H1 (cell line): ENCODE measurements around the gene MFAP4. TPM values are rescaled to one million over a fixed set of nuclear protein-coding genes. Genes with fewer than 3 reads are reported as not detected.

ENCODE experiments used
- CTCF ChIA-PET: fragments of 300-600 bp; sonication (Branson Sonifier 250); formaldehyde crosslinking; loops from one replicate; lab custom pipeline; 2021; ENCODE audit not compliant: partially characterized antibody; lab: Charles Lee
- POLR2A ChIA-PET: fragments of 300-600 bp; sonication (Branson Sonifier 250); formaldehyde crosslinking; loops from one replicate; lab custom pipeline; 2021; ENCODE audit warnings: inconsistent platforms; ENCODE audit not compliant: partially characterized antibody; lab: Charles Lee
- DNase-seq, 2 experiments: peaks; one replicate each; pipeline versions ENCODE4 v3.0.0 to v3.0.0-alpha.2; 2010 to 2022; ENCODE audit warnings: low spot score in 2 of 2, low read depth in 1 of 2, mixed read lengths in 1 of 2
- FAIRE-seq: peaks from 2 replicates; lab custom pipeline; 2011; peaks lifted over from hg19 to GRCh38; lab: Jason Lieb, UNC
- H2AFZ ChIP-seq: 2 replicates; pipeline ENCODE4 v1.8.1; 2012; ENCODE audit warnings: low read length, inconsistent platforms
- H2AK5ac ChIP-seq: 2 replicates; pipeline ENCODE4 v1.6.1; 2013; ENCODE audit warnings: low read depth, low read length
- H2BK120ac ChIP-seq: replicated peaks from 2 replicates; pipeline ENCODE3; 2013; ENCODE audit warnings: low read depth, low read length, inconsistent platforms
- H2BK12ac ChIP-seq: 2 replicates; pipeline ENCODE4 v1.6.1; 2013; ENCODE audit warnings: low read depth, low read length
- H2BK15ac ChIP-seq: 2 replicates; pipeline ENCODE4 v1.6.1; 2013; ENCODE audit warnings: low read length
- H2BK20ac ChIP-seq: 2 replicates; pipeline ENCODE4 v1.6.1; 2013; ENCODE audit warnings: low read length
- H2BK5ac ChIP-seq: 2 replicates; pipeline ENCODE4 v1.6.1; 2013; ENCODE audit warnings: low read depth, low read length
- H3K14ac ChIP-seq: 2 replicates; pipeline ENCODE4 v1.6.1; 2013; ENCODE audit warnings: inconsistent platforms; ENCODE audit not compliant: insufficient read length
- H3K18ac ChIP-seq: 2 replicates; pipeline ENCODE4 v1.6.1; 2013; ENCODE audit warnings: low read length; ENCODE audit errors: extremely low read depth
- H3K23ac ChIP-seq: 2 replicates; pipeline ENCODE4 v1.6.1; 2013; ENCODE audit warnings: inconsistent platforms; ENCODE audit not compliant: insufficient read length
- H3K23me2 ChIP-seq: 2 replicates; pipeline ENCODE4 v1.6.1; 2013; ENCODE audit warnings: low read depth, low read length
- H3K27ac ChIP-seq: 2 replicates; pipeline ENCODE4 v1.6.1; 2011; ENCODE audit warnings: low read depth, low read length, inconsistent platforms
- H3K27me3 ChIP-seq, 4 experiments: replicated peaks in 1 of 4; 1 replicate in 1 of 4; 2 replicates in 3 of 4; pipeline versions ENCODE4 v1.6.1 to v1.8.1; 2011 to 2013; ENCODE audit warnings: low read length in 3 of 4, mild to moderate bottlenecking in 3 of 4, inconsistent platforms in 2 of 4, mixed read lengths in 2 of 4, moderate library complexity in 1 of 4; ENCODE audit not compliant: control insufficient read depth in 3 of 4, insufficient read depth in 3 of 4; ENCODE audit errors: extremely low read depth in 1 of 4
- H3K36me3 ChIP-seq, 4 experiments: 2 replicates each; pipeline versions ENCODE4 v1.6.1 to v1.8.1; 2011 to 2013; ENCODE audit warnings: mild to moderate bottlenecking in 4 of 4, low read length in 3 of 4, moderate library complexity in 2 of 4, control low read depth in 1 of 4, inconsistent platforms in 1 of 4; ENCODE audit not compliant: insufficient read depth in 4 of 4, control insufficient read depth in 2 of 4
- H3K4ac ChIP-seq: replicated peaks from 2 replicates; pipeline ENCODE3; 2013; ENCODE audit warnings: low read length, low read depth, mixed read lengths, inconsistent platforms; ENCODE audit not compliant: insufficient read length
- H3K4me1 ChIP-seq, 4 experiments: replicated peaks in 1 of 4; 1 replicate in 1 of 4; 2 replicates in 3 of 4; pipeline versions ENCODE4 v1.6.1 to v1.8.1; 2011 to 2013; ENCODE audit warnings: low read length in 3 of 4, inconsistent platforms in 2 of 4, mixed read lengths in 1 of 4; ENCODE audit not compliant: insufficient read depth in 4 of 4, control insufficient read depth in 3 of 4
- H3K4me2 ChIP-seq, 2 experiments: 2 replicates each; pipeline versions ENCODE4 v1.6.1 to v1.8.1; 2011 to 2013; ENCODE audit warnings: low read depth in 2 of 2, low read length in 2 of 2, control low read depth in 1 of 2, inconsistent platforms in 1 of 2, mild to moderate bottlenecking in 1 of 2; ENCODE audit not compliant: insufficient read depth in 1 of 2
- H3K4me3 ChIP-seq, 4 experiments: fragments of 200-600, 300-600 bp in 1 of 4; sonication (generic), shearing (Covaris generic), sonication (Bioruptor Twin) in 1 of 4; 2 replicates each; pipeline versions ENCODE4 v1.5.1 to v1.8.1; 2011 to 2016; ENCODE audit warnings: low read length in 4 of 4, low read depth in 3 of 4, control low read depth in 2 of 4, inconsistent platforms in 2 of 4, mild to moderate bottlenecking in 2 of 4, mixed read lengths in 1 of 4, moderate library complexity in 1 of 4; ENCODE audit not compliant: insufficient read depth in 2 of 4; ENCODE audit errors: extremely low read depth in 1 of 4
- H3K56ac ChIP-seq: replicated peaks from 2 replicates; pipeline ENCODE3; 2013; ENCODE audit warnings: low read depth, mild to moderate bottlenecking, mixed read lengths, low read length, inconsistent platforms; ENCODE audit not compliant: insufficient read length
- H3K79me1 ChIP-seq: 2 replicates; pipeline ENCODE4 v1.6.1; 2013; ENCODE audit warnings: low read depth, low read length, control low read depth
- H3K79me2 ChIP-seq, 2 experiments: 2 replicates each; pipeline versions ENCODE4 v1.6.1 to v1.8.1; 2012 to 2013; ENCODE audit warnings: low read length in 2 of 2, mild to moderate bottlenecking in 2 of 2, inconsistent platforms in 1 of 2; ENCODE audit not compliant: insufficient read depth in 2 of 2, control insufficient read depth in 1 of 2
- H3K9ac ChIP-seq, 4 experiments: replicated peaks in 1 of 4; 1 replicate in 1 of 4; 2 replicates in 3 of 4; pipeline versions ENCODE4 v1.6.1 to v1.8.1; 2011 to 2013; ENCODE audit warnings: low read depth in 3 of 4, low read length in 3 of 4, control low read depth in 2 of 4, mild to moderate bottlenecking in 2 of 4, moderate library complexity in 2 of 4, inconsistent platforms in 1 of 4; ENCODE audit errors: extremely low read depth in 1 of 4
- H3K9me3 ChIP-seq, 2 experiments: 2 replicates each; pipeline versions ENCODE4 v1.6.1 to v1.8.1; 2012 to 2013; ENCODE audit warnings: mild to moderate bottlenecking in 2 of 2, moderate library complexity in 2 of 2, control low read depth in 1 of 2, inconsistent platforms in 1 of 2, low read depth in 1 of 2, low read length in 1 of 2, mixed read lengths in 1 of 2; ENCODE audit not compliant: insufficient read depth in 2 of 2
- H4K20me1 ChIP-seq, 2 experiments: replicated peaks in 1 of 2; 2 replicates each; pipeline versions ENCODE3 to v1.8.1; 2011 to 2013; ENCODE audit warnings: inconsistent platforms in 2 of 2, low read length in 2 of 2, mild to moderate bottlenecking in 1 of 2; ENCODE audit not compliant: insufficient read depth in 2 of 2, control insufficient read depth in 1 of 2
- H4K5ac ChIP-seq: 2 replicates; pipeline ENCODE4 v1.6.1; 2013; ENCODE audit warnings: low read length, low read depth, mixed read lengths, inconsistent platforms; ENCODE audit not compliant: insufficient read length
- H4K8ac ChIP-seq: 2 replicates; pipeline ENCODE4 v1.8.0; 2013; ENCODE audit warnings: mild to moderate bottlenecking, moderate library complexity, low read length, inconsistent platforms; ENCODE audit not compliant: insufficient read depth; ENCODE audit errors: extremely low read depth
- H4K91ac ChIP-seq: replicated peaks from 2 replicates; pipeline ENCODE3; 2013; ENCODE audit warnings: low read length, mixed read lengths, inconsistent platforms; ENCODE audit not compliant: insufficient read length
- ASH2L ChIP-seq: fragments of 200-600, 300-600 bp; sonication (generic); IDR thresholded peaks from one replicate; pipeline ENCODE4 v1.7.1; 2017; ENCODE audit warnings: low read length
- BACH1 ChIP-seq: IDR thresholded peaks from 2 replicates; pipeline ENCODE4 v1.6.1; 2012; ENCODE audit warnings: low read length, improper control_type of control experiment
- BRCA1 ChIP-seq: IDR thresholded peaks from 2 replicates; pipeline ENCODE4 v1.6.1; 2012; ENCODE audit warnings: low read depth, low read length, improper control_type of control experiment
- CHD1 ChIP-seq: IDR thresholded peaks from 2 replicates; pipeline ENCODE4 v1.6.1; 2012; ENCODE audit warnings: low read depth, low read length, improper control_type of control experiment
- CREB1 ChIP-seq: IDR thresholded peaks from 2 replicates; pipeline ENCODE4 v1.6.1; 2012; ENCODE audit warnings: inconsistent platforms
- EGR1 ChIP-seq: IDR thresholded peaks from 2 replicates; pipeline ENCODE4 v1.6.1; 2011; ENCODE audit warnings: low read depth, low read length, borderline replicate concordance
- GTF2F1 ChIP-seq: IDR thresholded peaks from 2 replicates; pipeline ENCODE4 v1.6.1; 2012; ENCODE audit warnings: low read depth, low read length, improper control_type of control experiment, borderline replicate concordance
- RBBP5 ChIP-seq: IDR thresholded peaks from 2 replicates; pipeline ENCODE4 v1.7.1; 2012; ENCODE audit warnings: low read depth, mild to moderate bottlenecking, inconsistent platforms, low read length, moderate library complexity, borderline replicate concordance
- RFX5 ChIP-seq: IDR thresholded peaks from 2 replicates; pipeline ENCODE4 v1.6.1; 2011; ENCODE audit warnings: low read depth, low read length, improper control_type of control experiment, borderline replicate concordance
- RXRA ChIP-seq: IDR thresholded peaks from 2 replicates; pipeline ENCODE4 v1.6.1; 2011; ENCODE audit warnings: low read depth, mild to moderate bottlenecking, low read length, moderate library complexity; ENCODE audit not compliant: insufficient read depth
- SP2 ChIP-seq: IDR thresholded peaks from 2 replicates; pipeline ENCODE4 v1.6.1; 2012; ENCODE audit warnings: mild to moderate bottlenecking, low read length, inconsistent platforms
- ZNF274 ChIP-seq: IDR thresholded peaks from 2 replicates; pipeline ENCODE4 v1.7.0; 2012; ENCODE audit warnings: low read length, borderline replicate concordance; ENCODE audit errors: extremely low read depth
- WGBS, 2 experiments: shearing (Covaris generic) in 1 of 2; methylation state at CpG; one replicate each; pipeline versions ENCODE4 v1.1.6 to v1.1.7; 2013 to 2015; ENCODE audit warnings: low lambda C conversion rate in 2 of 2, mixed read lengths in 2 of 2, inconsistent platforms in 1 of 2, low coverage in 1 of 2, missing lambda C conversion rate in 1 of 2; ENCODE audit not compliant: insufficient replicate concordance in 2 of 2, insufficient coverage in 1 of 2, insufficient read length in 1 of 2; ENCODE audit errors: extremely low coverage in 1 of 2, missing lambda C conversion rate in 1 of 2; 5-methylcytosine and 5-hydroxymethylcytosine counted together
- polyA plus RNA-seq, 7 experiments: library from polyadenylated mRNA; depleted of rRNA in 3 of 7; stranded (reverse) in 5 of 7; unstranded in 2 of 7; fragments of >200 nt in 5 of 7; fragments of 200-250 nt in 2 of 7; gene quantifications; 1 replicate in 5 of 7; 2 replicates in 1 of 7; 4 replicates in 1 of 7; pipeline versions ENCODE4 v1.2.1 to v1.2.3, GENCODE V29; 2011 to 2013; ENCODE audit warnings: missing spikeins in 2 of 7, mixed read lengths in 2 of 7
- total RNA-seq: library from RNA; stranded (reverse); fragmentation: NEBNext Ultra II Directional; extraction: Animal tissue kit (Norgen Biotek cat#: 25700); gene quantifications from 2 replicates; pipeline ENCODE4 v1.2.1, GENCODE V29; 2021

Gene MFAP4
- total and polyA plus RNA-seq, 2 of the 8 experiments (the other 6 are each of a cell fraction or from before 2014, with no cell fraction given), result 3.1 to 3.6 TPM

- no peak overlapping the region for H3K14ac ChIP-seq
- no peak overlapping the region for H3K23ac ChIP-seq
- no peaks in the 10 kb centered on the region; the same call in 1 of the 2 replicates for H3K79me1 ChIP-seq
- FAIRE-seq (no peak), DNase-seq (no peak)
- H2AFZ ChIP-seq, result no peak overlapping the region
- H3K56ac ChIP-seq, result no peak overlapping the region
- POLR2A ChIA-PET, result interaction anchor here (1.4 kb wide), 1 partner anchor 10 kb away, joined by 3 read pairs; the partner anchor contains the start of gene B9D1
- no peak overlapping the region for H3K27ac ChIP-seq
- H2BK5ac ChIP-seq, result 0 out of 2 replicates have a peak overlapping the region, but pooled peaks have one; percentile 12
- peaks cover 0 to 3% (median 2%) of the 10 kb centered on the region in 4 experiments; a peak in 5 of 7 replicates for H3K4me1 ChIP-seq
- CTCF ChIA-PET, result interaction anchor here (0.7 to 2.0 kb wide), 3 partner anchors 9 to 84 kb away, joined by 3 to 5 read pairs (median 5); no protein-coding TSS in a partner anchor
- H3K4me2 ChIP-seq, result no peak overlapping the region
- H3K9ac ChIP-seq, result no peak overlapping the region
- H4K91ac ChIP-seq, result no peak overlapping the region
- H3K4ac ChIP-seq, result no peak overlapping the region
- H3K18ac ChIP-seq, result no peak overlapping the region
- H3K36me3 ChIP-seq, result no peaks in the 10 kb centered on the region
- 0 out of 2 replicates have a peak overlapping the region, but pooled peaks have one; percentile 49 for H2BK15ac ChIP-seq
- H2BK120ac ChIP-seq, result no peak overlapping the region
- H3K23me2 ChIP-seq, result no peaks in the 10 kb centered on the region
- no peak overlapping the region for H3K4me3 ChIP-seq
- 89% methylated on average over 12 of the region's 12 CpGs; no CpG with 5 or more reads in 1 of the 2 experiments for WGBS, 2 experiments
- H4K5ac ChIP-seq, result no peak overlapping the region
- H2BK20ac ChIP-seq, result 0 out of 2 replicates have a peak overlapping the region, but pooled peaks have one; percentile 36
- peaks cover 0 to 4% of the 10 kb centered on the region in 2 experiments; a peak in 1 of 4 replicates for H3K79me2 ChIP-seq
- H2BK12ac ChIP-seq, result peak overlapping the region; percentile 7; the same call in 1 of the 2 replicates
- TF ChIP-seq ZNF274 (no peak), SP2 (no peak), CHD1 (no peak), BRCA1 (no peak), RXRA (no peak), BACH1 (no peak), GTF2F1 (no peak), ASH2L (no peak), RBBP5 (no peak), RFX5 (no peak), EGR1 (no peak), CREB1 (no peak)
- no peak overlapping the region; the same call in 1 of the 2 replicates for H4K8ac ChIP-seq
- no peaks in the 10 kb centered on the region for H3K9me3 ChIP-seq
- no peak overlapping the region for H2AK5ac ChIP-seq
- H4K20me1 ChIP-seq, result no peaks in the 10 kb centered on the region
- H3K27me3 ChIP-seq, result no peaks in the 10 kb centered on the region
Measured at GRCh38 chr17:19372439-19372838, 14.6 kb downstream of the MFAP4 start.
